ENCODE data around the gene NAGS. TPM values are rescaled to one million over a fixed set of nuclear protein-coding genes. Genes with fewer than 3 reads are reported as not detected.

Gene NAGS
- total and polyA plus RNA-seq, 2 experiments from 2014 or later: 4.2 to 7.2 TPM

- H3K4me3 Mint-ChIP-seq: no peak overlapping the region
- H3K27ac ChIP-seq (ENCODE audit: low read depth): no peak overlapping the region
- no peak overlapping the region for H3K4me2 ChIP-seq
- H3K36me3 ChIP-seq (ENCODE audit: insufficient read depth): no peaks in the 10 kb centered on the region
- 0 out of 2 replicates have a peak, but pooled peaks cover 3% of the 10 kb centered on the region for H3F3A ChIP-seq (replicated peaks; ENCODE audit: low read depth)
- H4K20me1 ChIP-seq (replicated peaks; ENCODE audit: insufficient read depth): no peaks in the 10 kb centered on the region
- no peaks in the 10 kb centered on the region for H3K9me3 Mint-ChIP-seq
- H2AFZ ChIP-seq: no peak overlapping the region
- no peaks in the 10 kb centered on the region; the same call in 2 of the 3 replicates for H3K4me1 Mint-ChIP-seq
- TF ChIP-seq EZH2 (IDR thresholded peaks at IDR 0.05; ENCODE audit: low read depth, unreplicated experiment) (no peak), CREB1 (CRISPR knock-in tag; IDR thresholded peaks at IDR 0.05; ENCODE audit: low read depth) (no peak), ZNF331 (CRISPR knock-in tag; IDR thresholded peaks at IDR 0.05; ENCODE audit: low read depth) (no peak), ZNF114 (CRISPR knock-in tag; IDR thresholded peaks at IDR 0.05) (no peak), POLR2AphosphoS5 (IDR thresholded peaks at IDR 0.05; ENCODE audit: low read depth) (no peak), JUNB (IDR thresholded peaks at IDR 0.05; ENCODE audit: unreplicated experiment) (no peak), STAT1 (IDR thresholded peaks at IDR 0.05; ENCODE audit: unreplicated experiment) (no peak), NANOG (IDR thresholded peaks at IDR 0.05; ENCODE audit: borderline replicate concordance) (no peak)
- TF ChIP-seq, protein P1, sequence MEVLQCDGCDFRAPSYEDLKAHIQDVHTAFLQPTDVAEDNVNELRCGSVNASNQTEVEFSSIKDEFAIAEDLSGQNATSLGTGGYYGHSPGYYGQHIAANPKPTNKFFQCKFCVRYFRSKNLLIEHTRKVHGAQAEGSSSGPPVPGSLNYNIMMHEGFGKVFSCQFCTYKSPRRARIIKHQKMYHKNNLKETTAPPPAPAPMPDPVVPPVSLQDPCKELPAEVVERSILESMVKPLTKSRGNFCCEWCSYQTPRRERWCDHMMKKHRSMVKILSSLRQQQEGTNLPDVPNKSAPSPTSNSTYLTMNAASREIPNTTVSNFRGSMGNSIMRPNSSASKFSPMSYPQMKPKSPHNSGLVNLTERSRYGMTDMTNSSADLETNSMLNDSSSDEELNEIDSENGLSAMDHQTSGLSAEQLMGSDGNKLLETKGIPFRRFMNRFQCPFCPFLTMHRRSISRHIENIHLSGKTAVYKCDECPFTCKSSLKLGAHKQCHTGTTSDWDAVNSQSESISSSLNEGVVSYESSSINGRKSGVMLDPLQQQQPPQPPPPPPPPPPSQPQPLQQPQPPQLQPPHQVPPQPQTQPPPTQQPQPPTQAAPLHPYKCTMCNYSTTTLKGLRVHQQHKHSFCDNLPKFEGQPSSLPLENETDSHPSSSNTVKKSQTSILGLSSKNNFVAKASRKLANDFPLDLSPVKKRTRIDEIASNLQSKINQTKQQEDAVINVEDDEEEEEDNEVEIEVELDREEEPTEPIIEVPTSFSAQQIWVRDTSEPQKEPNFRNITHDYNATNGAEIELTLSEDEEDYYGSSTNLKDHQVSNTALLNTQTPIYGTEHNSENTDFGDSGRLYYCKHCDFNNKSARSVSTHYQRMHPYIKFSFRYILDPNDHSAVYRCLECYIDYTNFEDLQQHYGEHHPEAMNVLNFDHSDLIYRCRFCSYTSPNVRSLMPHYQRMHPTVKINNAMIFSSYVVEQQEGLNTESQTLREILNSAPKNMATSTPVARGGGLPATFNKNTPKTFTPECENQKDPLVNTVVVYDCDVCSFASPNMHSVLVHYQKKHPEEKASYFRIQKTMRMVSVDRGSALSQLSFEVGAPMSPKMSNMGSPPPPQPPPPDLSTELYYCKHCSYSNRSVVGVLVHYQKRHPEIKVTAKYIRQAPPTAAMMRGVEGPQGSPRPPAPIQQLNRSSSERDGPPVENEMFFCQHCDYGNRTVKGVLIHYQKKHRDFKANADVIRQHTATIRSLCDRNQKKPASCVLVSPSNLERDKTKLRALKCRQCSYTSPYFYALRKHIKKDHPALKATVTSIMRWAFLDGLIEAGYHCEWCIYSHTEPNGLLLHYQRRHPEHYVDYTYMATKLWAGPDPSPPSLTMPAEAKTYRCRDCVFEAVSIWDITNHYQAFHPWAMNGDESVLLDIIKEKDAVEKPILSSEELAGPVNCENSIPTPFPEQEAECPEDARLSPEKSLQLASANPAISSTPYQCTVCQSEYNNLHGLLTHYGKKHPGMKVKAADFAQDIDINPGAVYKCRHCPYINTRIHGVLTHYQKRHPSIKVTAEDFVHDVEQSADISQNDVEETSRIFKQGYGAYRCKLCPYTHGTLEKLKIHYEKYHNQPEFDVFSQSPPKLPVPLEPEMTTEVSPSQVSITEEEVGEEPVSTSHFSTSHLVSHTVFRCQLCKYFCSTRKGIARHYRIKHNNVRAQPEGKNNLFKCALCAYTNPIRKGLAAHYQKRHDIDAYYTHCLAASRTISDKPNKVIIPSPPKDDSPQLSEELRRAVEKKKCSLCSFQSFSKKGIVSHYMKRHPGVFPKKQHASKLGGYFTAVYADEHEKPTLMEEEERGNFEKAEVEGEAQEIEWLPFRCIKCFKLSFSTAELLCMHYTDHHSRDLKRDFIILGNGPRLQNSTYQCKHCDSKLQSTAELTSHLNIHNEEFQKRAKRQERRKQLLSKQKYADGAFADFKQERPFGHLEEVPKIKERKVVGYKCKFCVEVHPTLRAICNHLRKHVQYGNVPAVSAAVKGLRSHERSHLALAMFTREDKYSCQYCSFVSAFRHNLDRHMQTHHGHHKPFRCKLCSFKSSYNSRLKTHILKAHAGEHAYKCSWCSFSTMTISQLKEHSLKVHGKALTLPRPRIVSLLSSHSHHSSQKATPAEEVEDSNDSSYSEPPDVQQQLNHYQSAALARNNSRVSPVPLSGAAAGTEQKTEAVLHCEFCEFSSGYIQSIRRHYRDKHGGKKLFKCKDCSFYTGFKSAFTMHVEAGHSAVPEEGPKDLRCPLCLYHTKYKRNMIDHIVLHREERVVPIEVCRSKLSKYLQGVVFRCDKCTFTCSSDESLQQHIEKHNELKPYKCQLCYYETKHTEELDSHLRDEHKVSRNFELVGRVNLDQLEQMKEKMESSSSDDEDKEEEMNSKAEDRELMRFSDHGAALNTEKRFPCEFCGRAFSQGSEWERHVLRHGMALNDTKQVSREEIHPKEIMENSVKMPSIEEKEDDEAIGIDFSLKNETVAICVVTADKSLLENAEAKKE (CRISPR knock-in tag; IDR thresholded peaks at IDR 0.05): no peak
- TF ChIP-seq, protein P2, sequence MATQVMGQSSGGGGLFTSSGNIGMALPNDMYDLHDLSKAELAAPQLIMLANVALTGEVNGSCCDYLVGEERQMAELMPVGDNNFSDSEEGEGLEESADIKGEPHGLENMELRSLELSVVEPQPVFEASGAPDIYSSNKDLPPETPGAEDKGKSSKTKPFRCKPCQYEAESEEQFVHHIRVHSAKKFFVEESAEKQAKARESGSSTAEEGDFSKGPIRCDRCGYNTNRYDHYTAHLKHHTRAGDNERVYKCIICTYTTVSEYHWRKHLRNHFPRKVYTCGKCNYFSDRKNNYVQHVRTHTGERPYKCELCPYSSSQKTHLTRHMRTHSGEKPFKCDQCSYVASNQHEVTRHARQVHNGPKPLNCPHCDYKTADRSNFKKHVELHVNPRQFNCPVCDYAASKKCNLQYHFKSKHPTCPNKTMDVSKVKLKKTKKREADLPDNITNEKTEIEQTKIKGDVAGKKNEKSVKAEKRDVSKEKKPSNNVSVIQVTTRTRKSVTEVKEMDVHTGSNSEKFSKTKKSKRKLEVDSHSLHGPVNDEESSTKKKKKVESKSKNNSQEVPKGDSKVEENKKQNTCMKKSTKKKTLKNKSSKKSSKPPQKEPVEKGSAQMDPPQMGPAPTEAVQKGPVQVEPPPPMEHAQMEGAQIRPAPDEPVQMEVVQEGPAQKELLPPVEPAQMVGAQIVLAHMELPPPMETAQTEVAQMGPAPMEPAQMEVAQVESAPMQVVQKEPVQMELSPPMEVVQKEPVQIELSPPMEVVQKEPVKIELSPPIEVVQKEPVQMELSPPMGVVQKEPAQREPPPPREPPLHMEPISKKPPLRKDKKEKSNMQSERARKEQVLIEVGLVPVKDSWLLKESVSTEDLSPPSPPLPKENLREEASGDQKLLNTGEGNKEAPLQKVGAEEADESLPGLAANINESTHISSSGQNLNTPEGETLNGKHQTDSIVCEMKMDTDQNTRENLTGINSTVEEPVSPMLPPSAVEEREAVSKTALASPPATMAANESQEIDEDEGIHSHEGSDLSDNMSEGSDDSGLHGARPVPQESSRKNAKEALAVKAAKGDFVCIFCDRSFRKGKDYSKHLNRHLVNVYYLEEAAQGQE (IDR thresholded peaks at IDR 0.05; ENCODE audit: unreplicated experiment): no peak
- TF ChIP-seq, protein P3, sequence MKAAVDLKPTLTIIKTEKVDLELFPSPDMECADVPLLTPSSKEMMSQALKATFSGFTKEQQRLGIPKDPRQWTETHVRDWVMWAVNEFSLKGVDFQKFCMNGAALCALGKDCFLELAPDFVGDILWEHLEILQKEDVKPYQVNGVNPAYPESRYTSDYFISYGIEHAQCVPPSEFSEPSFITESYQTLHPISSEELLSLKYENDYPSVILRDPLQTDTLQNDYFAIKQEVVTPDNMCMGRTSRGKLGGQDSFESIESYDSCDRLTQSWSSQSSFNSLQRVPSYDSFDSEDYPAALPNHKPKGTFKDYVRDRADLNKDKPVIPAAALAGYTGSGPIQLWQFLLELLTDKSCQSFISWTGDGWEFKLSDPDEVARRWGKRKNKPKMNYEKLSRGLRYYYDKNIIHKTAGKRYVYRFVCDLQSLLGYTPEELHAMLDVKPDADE (IDR thresholded peaks at IDR 0.05): no peak
- H3K27me3 ChIP-seq (ENCODE audit: insufficient read depth): peaks cover 38% of the 10 kb centered on the region
- no peak overlapping the region for H3K27ac Mint-ChIP-seq
- H3K4me1 ChIP-seq (ENCODE audit: insufficient read depth): peaks cover 6% of the 10 kb centered on the region
- no peaks in the 10 kb centered on the region for H3K79me2 ChIP-seq (replicated peaks; ENCODE audit: insufficient read depth)
- ATAC-seq (no peak), DNase-seq (ENCODE audit: low spot score) (no peak)
- H3K4me3 ChIP-seq: no peak overlapping the region
- no peaks in the 10 kb centered on the region for H3K9me2 ChIP-seq (ENCODE audit: insufficient read depth)
- peaks cover 36% of the 10 kb centered on the region for H3K27me3 Mint-ChIP-seq (ENCODE audit: insufficient read depth, low read depth, poor library complexity)
- no peaks in the 10 kb centered on the region for H3K36me3 Mint-ChIP-seq (ENCODE audit: low read depth)
These were observed 2.1 kb upstream of the NAGS start for GRCh38 chr17:44002141-44002848.
